Measurements from ENCODE around the gene SEPTIN12.

- TF ChIP-seq POLR2A (IDR thresholded peaks at IDR 0.05): no peak
- TF ChIP-seq CTCF (IDR thresholded peaks at IDR 0.05): no peak
Measured at GRCh38 chr16:4736546-4736945, 51.6 kb downstream of the SEPTIN12 start.
